Glutamatergic neuron (in vitro differentiated cells): Measurements from ENCODE around the gene TNS3. TPM values are rescaled to one million over a fixed set of nuclear protein-coding genes. Genes with fewer than 3 reads are reported as not detected.

Experiments used
- DNase-seq: peaks from one replicate; pipeline ENCODE4 v3.0.0; 2022
- H3K27ac Mint-ChIP-seq: one replicate; pipeline ENCODE4 v1.8.0; 2020; ENCODE audit warnings: mild to moderate bottlenecking, mixed read lengths, inconsistent platforms; ENCODE audit not compliant: unreplicated experiment
- H3K27me3 Mint-ChIP-seq: one replicate; pipeline ENCODE4 v1.8.0; 2020; ENCODE audit warnings: mild to moderate bottlenecking, moderate library complexity, mixed read lengths, inconsistent platforms; ENCODE audit not compliant: unreplicated experiment
- H3K36me3 Mint-ChIP-seq: one replicate; pipeline ENCODE4 v1.8.0; 2020; ENCODE audit warnings: mild to moderate bottlenecking, mixed read lengths, inconsistent platforms; ENCODE audit not compliant: unreplicated experiment
- H3K4me1 Mint-ChIP-seq: one replicate; pipeline ENCODE4 v1.8.0; 2020; ENCODE audit warnings: mild to moderate bottlenecking, low read depth, mixed read lengths, inconsistent platforms; ENCODE audit not compliant: unreplicated experiment
- H3K4me3 Mint-ChIP-seq: one replicate; pipeline ENCODE4 v1.8.0; 2020; ENCODE audit warnings: mild to moderate bottlenecking, mixed read lengths, inconsistent platforms; ENCODE audit not compliant: unreplicated experiment
- H3K9me3 Mint-ChIP-seq: one replicate; pipeline ENCODE4 v1.8.0; 2020; ENCODE audit warnings: mild to moderate bottlenecking, moderate library complexity, mixed read lengths, inconsistent platforms; ENCODE audit not compliant: unreplicated experiment
- total RNA-seq: library from RNA; stranded (reverse); fragmentation: NEBNext Ultra II Directional; extraction: Animal tissue kit (Norgen Biotek cat#: 25700); gene quantifications from one replicate; pipeline ENCODE4 v1.2.1, GENCODE V29; 2021; ENCODE audit not compliant: unreplicated experiment
- TF ChIP-seq, protein P1 (sequence below): fragments of 200-600 bp; sonication (generic); IDR thresholded peaks from one replicate; pipeline ENCODE4 v1.5.0; 2021; ENCODE audit not compliant: partially characterized antibody, unreplicated experiment

The TNS3 gene
- total RNA-seq, 1 donor from 2014 or later: 3.8 TPM

DNA sequence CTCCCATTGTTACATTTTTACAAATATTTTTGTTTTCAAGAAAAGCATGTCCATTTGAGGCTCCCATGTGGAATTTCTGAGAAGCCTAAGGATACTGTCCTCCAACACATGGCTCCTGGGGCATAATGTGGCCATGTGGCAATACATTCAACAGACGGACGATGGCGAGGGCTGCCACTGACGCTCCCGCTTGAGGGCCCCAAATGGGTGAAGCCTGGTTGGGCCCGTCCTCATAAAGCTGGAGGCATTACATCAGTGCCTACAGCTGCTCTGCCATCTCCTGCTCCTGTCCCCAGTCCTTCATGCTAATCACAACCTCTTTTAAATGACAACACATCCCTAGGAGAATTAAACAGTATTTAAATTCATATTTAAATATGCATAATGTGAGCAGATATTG is 246.8 kb downstream of the TNS3 start:
- Mint-ChIP-seq H3K4me3 (no peak overlapping the region), H3K36me3 (no peaks in the 10 kb centered on the region), H3K27me3 (peaks cover 3% of the 10 kb centered on the region), H3K9me3 (no peaks in the 10 kb centered on the region), H3K27ac (no peak overlapping the region), H3K4me1 (peaks cover 11% of the 10 kb centered on the region)
- DNase-seq: no peak
- TF ChIP-seq, protein P1, sequence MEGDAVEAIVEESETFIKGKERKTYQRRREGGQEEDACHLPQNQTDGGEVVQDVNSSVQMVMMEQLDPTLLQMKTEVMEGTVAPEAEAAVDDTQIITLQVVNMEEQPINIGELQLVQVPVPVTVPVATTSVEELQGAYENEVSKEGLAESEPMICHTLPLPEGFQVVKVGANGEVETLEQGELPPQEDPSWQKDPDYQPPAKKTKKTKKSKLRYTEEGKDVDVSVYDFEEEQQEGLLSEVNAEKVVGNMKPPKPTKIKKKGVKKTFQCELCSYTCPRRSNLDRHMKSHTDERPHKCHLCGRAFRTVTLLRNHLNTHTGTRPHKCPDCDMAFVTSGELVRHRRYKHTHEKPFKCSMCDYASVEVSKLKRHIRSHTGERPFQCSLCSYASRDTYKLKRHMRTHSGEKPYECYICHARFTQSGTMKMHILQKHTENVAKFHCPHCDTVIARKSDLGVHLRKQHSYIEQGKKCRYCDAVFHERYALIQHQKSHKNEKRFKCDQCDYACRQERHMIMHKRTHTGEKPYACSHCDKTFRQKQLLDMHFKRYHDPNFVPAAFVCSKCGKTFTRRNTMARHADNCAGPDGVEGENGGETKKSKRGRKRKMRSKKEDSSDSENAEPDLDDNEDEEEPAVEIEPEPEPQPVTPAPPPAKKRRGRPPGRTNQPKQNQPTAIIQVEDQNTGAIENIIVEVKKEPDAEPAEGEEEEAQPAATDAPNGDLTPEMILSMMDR: no peak

DNA sequence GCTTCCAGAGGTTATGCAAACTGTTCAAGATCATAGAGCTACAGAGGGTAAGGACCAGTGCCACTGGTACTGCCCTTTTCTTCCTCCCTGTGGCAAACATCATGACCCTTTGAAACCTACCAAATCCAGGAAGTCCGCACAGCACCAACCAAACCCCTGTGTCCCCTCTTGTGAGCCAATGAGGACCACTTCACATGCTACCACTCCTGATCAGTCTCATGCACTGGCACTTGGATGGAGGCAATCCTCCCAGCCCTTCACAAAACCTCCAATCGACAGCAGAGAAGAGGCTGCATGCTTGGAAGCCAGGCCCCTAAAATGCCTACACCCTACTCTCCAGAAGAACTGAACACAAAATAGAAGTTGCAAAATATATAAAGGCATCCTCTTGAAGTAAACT is 248.0 kb downstream of the TNS3 start:
- no peak for DNase-seq
- Mint-ChIP-seq H3K27me3 (peaks cover 3% of the 10 kb centered on the region), H3K27ac (no peak overlapping the region), H3K36me3 (no peaks in the 10 kb centered on the region), H3K4me3 (no peak overlapping the region), H3K4me1 (peaks cover 16% of the 10 kb centered on the region), H3K9me3 (no peaks in the 10 kb centered on the region)
- TF ChIP-seq, protein P1: no peak

DNA sequence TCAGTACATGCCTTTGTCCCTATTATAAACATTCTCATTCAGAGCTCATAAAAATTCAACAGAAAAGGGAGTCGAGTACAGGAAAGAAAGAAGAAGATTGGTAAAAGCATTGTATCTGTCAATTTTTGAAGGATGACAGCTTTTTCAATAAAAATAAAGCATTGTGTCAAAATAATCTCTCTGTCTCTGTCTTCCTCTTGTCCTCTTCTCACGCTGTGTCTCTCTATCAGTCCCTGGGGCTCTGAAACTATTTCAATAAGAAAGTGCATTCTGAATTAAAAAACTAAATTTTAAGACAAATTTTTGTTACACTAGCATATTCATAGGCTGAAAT is 248.4 kb downstream of the TNS3 start:
- H3K9me3 Mint-ChIP-seq: no peaks in the 10 kb centered on the region
- H3K4me3 Mint-ChIP-seq: no peak overlapping the region
- peaks cover 20% of the 10 kb centered on the region for H3K4me1 Mint-ChIP-seq
- no peak overlapping the region for H3K27ac Mint-ChIP-seq
- H3K36me3 Mint-ChIP-seq: no peaks in the 10 kb centered on the region
- TF ChIP-seq, protein P1: no peak
- H3K27me3 Mint-ChIP-seq: peaks cover 3% of the 10 kb centered on the region
- DNase-seq: no peak

DNA sequence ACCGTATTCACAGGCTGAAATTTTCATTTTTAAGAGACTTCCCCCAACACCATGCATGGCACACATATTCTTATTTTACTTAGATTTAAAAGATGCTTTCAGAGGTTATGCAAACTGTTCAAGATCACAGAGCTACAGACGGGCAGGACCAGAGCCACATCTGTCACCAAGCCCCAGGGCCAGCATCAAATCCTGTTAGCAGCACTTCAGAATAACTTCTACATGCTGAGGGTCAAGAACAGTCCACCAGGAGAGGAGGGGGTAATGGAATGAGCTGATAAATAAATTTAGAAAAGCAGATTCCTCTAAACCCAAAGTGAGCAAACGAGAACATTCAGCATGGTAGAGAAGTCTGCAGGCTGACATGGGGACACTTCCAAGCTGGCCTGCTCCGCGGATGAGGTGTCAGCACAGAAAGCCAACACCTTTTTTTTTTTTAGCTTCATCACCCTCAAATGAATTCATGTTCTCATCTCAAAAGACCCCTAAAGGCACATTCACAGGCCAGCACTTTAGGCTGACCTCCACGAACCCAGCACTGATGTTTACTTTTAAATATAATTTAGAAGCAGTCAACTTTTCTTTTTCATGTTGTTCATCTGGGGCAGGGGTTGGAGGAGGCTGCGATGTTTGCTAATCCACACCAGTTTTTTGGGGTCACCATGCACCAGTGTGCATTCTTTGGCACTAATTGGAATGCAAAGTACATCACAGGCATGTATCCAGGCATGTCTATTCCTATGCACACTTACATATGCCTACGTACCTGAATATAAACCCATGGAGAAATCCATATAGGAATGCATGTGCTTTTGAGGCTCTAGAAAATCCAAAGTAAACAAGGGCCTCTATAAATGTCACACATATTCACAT is 249.0 kb downstream of the TNS3 start:
- TF ChIP-seq, protein P1: no peak
- Mint-ChIP-seq H3K4me3 (no peak overlapping the region), H3K4me1 (peaks cover 24% of the 10 kb centered on the region), H3K9me3 (no peaks in the 10 kb centered on the region), H3K27me3 (peaks cover 3% of the 10 kb centered on the region), H3K36me3 (no peaks in the 10 kb centered on the region), H3K27ac (no peak overlapping the region)
- DNase-seq: no peak

DNA sequence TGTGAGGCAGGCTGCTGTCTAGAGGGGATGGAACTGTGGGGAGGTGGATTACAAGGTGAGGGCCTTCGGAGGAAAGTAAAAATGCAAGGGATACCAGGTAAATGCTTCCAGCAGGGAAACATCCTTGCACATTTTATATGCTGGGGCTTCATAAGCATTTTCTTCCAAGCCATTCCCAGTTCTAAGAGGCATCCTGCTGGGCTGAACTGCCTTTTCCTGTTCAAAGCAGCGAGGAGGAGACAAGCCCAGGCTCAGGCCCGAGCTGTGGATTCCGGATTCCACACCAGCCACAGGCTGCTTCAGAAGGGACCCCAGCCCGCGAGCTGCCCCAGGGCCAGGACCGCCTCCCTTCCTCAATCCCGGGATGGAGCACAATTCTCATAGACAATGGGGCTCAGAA is 249.7 kb downstream of the TNS3 start:
- Mint-ChIP-seq H3K9me3 (no peaks in the 10 kb centered on the region), H3K27ac (no peak overlapping the region), H3K4me1 (peaks cover 24% of the 10 kb centered on the region), H3K27me3 (peaks cover 2% of the 10 kb centered on the region), H3K36me3 (no peaks in the 10 kb centered on the region), H3K4me3 (no peak overlapping the region)
- TF ChIP-seq, protein P1: no peak
- no peak for DNase-seq
